Activated gamma-delta T cell (primary cell): ENCODE data around the gene IGSF10.
"Not testable (repeated sequence)": the region's sequence is repeated elsewhere in the genome, so short reads cannot be mapped to it uniquely, and the experiment has no call there.

Experiments
- DNase-seq: peaks from one replicate; lab custom pipeline; 2025; lab: John Stamatoyannopoulos, UW
- total RNA-seq, 2 donors: gene quantifications; one replicate each; lab custom pipeline; 2026; lab: John Stamatoyannopoulos, UW

The IGSF10 gene
- total RNA-seq, result 0 to 0.31 reads per million in 2 donors

DNA sequence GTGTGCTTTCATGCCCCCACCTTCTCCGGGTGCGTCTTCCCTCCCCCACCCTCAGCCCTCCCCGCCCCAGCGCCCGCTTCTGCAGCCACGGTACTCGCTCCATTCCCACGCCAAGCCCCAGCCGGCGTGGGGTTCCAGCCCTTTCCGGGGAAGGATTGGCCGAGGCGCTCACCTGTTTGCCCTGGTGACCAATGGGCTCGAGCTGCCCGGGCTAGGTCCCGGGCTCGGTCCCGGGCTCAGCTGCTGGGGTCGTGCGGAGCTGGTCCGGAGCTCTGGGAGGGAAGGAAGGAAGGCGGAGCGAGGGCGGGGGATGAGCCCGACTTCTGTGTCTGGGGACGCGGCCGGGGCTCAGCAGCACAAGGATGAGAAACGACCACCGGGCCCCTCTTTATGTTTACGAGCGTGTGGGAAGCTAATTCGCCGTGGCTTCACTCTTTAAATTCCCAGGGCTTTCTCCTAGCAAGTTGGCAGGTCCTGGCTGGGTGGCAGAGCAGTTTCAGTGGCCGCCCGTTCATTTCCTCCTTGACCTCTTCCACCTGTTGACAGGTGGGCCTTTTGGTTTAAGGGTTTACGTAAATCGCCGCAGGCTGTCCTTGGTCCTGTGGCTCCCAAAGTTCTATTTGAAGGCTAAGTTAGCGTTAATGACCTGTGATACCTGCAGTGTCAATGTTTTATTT is at the start of gene IGSF10:
IGSF10 (minus strand) TSS at position 288 of the 677 bp plus-strand sequence. CDS start 2,352 bp downstream, outside the sequence.
- DNase-seq, result peak; percentile 3

GRCh38 chr3:151509468-151510135 is 48.7 kb upstream of the IGSF10 start:
- DNase-seq, result not testable (repeated sequence)

DNA sequence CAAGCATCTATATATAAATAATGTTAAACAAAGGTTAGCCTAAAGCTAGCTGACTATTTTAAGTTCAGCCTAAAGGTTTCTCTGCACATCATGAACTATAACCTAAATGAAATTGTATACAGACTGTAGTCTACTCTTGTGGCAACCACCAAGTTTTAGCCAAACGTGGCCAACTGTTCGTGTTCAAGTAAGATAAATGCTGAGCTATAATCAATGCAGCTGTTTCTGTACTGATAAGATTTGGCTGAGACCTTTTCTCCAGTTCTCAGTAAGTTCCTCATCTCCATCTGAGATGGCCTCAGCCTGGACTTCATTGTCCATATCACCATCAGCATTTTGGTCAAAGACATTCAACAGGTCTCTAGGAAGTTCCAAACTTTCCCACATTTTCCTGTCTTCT is 43.7 kb upstream of the IGSF10 start:
- DNase-seq, result no peak

GRCh38 chr3:151503074-151503473 is 42.2 kb upstream of the IGSF10 start:
- DNase-seq, result no peak

GRCh38 chr3:151501923-151502632 is 41.2 kb upstream of the IGSF10 start:
- DNase-seq, result no peak

GRCh38 chr3:151501171-151501922 is 40.5 kb upstream of the IGSF10 start:
- no peak for DNase-seq

DNA sequence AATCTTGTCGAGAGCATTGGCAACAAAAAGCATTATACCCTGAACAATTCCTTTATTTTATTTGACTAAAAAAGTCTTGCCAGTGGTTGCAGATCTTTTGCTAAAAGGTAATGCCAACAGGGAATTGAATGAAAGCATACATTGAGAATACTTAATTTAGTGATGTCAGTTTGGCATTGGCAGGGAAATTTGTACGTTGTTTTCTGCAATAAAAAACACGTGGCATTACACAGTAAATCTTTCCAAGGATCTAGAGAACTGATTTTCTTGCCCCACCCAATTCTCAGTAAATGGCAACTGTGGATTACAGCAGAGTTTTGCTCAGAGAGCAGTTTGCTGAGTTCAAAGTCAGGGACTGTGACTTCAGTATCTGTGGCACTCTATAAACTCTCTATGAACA is 38.3 kb upstream of the IGSF10 start:
- no peak for DNase-seq

DNA sequence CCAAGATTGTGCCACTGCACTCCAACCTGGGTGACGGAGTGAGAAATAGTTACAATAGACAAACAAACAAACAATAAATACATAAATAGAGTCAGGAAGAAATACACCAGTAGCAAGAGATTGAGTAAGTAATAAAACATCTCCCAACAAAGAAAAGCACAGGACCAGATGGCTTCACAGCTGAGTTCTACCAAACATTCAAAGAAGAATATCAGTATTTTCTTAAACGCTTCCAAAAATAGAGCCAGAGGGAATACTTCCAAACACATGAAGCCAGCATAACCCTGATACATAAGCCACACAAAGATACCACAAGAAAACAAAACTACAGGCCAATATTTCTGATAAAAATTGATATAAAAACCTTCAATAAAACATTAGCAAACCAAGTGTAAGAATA is 30.7 kb upstream of the IGSF10 start:
- DNase-seq, result no peak

DNA sequence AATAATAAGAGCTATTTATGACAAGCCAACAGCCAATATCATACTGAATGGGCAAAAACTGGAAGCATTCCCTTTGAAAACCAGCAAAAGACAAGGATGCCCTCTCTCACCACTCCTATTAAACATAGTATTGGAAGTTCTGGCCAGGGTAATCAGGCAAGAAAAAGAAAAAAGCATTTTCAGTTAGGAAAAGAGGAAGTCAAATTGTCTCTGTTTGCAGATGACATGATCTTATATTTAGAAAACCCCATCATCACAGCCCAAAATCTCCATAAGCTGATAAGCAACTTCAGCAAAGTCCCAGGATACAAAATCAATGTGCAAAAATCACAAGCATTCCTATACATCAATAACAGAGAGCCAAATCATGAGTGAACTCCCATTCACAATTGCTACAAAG is 27.0 kb upstream of the IGSF10 start:
- not testable (repeated sequence) for DNase-seq

DNA sequence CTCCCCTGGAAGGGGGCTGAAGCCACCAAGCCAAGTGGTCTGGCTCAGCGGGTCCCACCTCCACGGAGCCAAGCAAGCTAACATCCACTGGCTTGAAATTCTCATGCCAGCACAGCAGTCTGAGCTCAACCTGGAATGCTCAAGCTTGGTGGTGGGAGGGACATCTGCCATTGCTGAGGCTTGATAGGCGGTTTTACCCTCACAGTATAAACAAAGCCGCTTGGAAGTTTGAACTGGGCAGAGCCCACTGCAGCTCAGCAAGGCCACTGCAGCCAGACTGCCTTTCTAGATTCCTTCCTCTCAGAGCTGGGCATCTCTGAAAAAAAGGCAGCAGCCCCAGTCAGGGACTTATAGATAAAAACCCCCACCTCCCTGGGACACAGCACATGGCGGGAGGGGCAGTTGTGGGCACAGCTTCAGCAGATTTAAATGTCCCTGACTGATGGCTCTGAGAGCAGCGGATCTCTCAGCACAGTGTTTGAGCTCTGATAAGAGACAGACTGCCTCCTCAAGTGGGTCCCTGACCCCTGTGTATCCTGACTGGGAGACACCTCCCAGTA is 23.2 kb upstream of the IGSF10 start:
- no peak for DNase-seq

DNA sequence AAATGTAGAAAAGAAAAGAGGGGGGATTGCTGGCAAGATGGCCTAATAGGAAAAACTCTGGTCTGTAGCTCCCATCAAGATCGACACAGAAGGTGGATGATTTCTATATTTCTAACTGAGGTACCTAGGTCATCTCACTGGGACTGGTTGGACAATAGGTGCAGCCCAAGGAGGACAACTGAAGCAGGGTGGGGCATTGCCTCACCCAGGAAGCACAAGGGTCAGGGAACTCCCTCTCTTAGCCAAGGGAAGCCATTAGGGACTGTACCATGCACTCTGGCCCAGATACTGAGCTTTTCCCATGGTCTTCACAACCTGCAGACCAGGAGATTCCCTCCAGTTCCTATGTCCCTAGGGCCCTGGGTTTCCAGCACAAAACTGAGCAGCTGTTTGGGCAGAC is 22.6 kb upstream of the IGSF10 start:
- DNase-seq, result no peak

GRCh38 chr3:151480492-151480891 is 19.6 kb upstream of the IGSF10 start:
- DNase-seq, result no peak

- DNase-seq, result no peak
These were observed 18.6 kb upstream of the IGSF10 start for GRCh38 chr3:151479452-151479851.

DNA sequence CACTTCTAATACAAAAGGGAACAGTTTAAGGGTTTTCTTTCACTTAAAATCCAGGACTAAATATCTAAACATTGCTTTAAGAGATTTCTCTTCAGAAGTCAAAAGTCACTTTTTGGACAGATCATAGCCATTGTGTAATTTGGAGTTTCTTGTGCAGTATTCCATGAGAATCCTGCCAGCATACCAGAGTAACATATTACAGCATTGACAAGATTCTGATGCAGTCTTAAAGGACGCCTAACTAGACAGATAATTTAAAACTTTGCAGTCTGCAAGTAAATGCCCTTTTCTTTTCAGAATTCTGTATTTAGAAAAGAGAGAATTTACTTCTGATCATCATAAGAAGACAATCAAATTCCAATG is 17.5 kb upstream of the IGSF10 start:
- DNase-seq, result no peak

GRCh38 chr3:151477591-151478334 is 16.9 kb upstream of the IGSF10 start:
- no peak for DNase-seq

GRCh38 chr3:151476344-151477018 is 15.6 kb upstream of the IGSF10 start:
- no peak for DNase-seq

GRCh38 chr3:151468284-151468917 is 7.5 kb upstream of the IGSF10 start:
- no peak for DNase-seq

DNA sequence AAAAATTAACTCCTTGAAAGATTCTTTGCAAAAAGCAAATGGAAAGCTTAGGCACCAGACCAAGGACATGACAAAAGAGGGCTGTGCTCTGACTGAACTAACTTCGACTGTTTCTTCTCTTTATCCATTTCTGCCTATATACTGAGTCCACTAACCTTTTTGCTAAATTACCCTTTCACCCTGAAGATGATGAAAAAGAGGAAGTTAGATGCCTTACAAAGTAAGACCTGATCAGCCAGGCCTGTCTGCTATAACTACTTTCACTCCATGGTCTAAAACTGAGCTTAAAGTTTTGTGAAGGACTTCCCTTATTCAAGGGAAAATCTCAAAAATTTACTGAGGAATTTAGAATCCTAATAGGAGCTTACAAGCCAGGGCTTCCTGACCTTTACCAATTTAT is 6.2 kb upstream of the IGSF10 start:
- DNase-seq, result no peak

- no peak for DNase-seq
These were observed 2.1 kb upstream of the IGSF10 start for GRCh38 chr3:151462991-151463390.

DNA sequence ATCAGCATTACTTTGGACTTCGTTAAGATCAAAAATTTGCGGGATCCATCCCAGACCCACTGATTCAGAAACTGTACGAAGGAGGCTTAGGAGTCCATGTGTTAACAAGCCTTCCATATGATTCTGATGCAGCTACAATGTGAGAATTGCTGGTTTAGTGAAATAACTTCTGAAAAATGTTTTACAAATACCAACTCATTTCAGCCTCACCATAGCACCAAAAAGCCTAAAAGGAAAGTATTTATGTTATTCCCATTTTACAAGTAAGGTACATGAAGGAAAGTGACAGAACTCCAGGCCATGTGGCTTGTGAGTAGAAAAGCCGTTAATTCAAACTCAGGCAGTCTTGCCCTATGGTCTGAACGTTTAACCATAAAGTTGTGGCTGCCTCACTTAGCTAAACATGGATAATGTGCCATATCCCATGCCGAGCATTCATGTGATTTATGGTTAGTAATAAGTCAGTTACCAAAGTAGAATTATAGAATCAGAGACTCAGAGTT is 1.5 kb upstream of the IGSF10 start:
- no peak for DNase-seq
